Astrocyte (in vitro differentiated cells and primary cell): ENCODE results near the gene RPSA. TPM values are rescaled to one million over a fixed set of nuclear protein-coding genes. Genes with fewer than 3 reads are reported as not detected.
A peak's percentile ranks its signal among the peaks of the same experiment; 100 is the strongest.

ENCODE experiments used
- DNase-seq: peaks from one replicate; pipeline ENCODE4 v3.0.0-alpha.2; 2010; ENCODE audit warnings: low read depth
- FAIRE-seq: peaks from 2 replicates; lab custom pipeline; 2011; peaks lifted over from hg19 to GRCh38; lab: Jason Lieb, UNC
- H2AFZ ChIP-seq: 2 replicates; pipeline ENCODE4 v1.6.0; 2012; ENCODE audit warnings: low read depth, low read length, inconsistent platforms
- H3K27ac ChIP-seq: 2 replicates; pipeline ENCODE4 v1.5.1; 2011; ENCODE audit warnings: low read depth, low read length, inconsistent platforms
- H3K27me3 ChIP-seq: 2 replicates; pipeline ENCODE4 v1.6.0; 2011; ENCODE audit warnings: low read length, inconsistent platforms; ENCODE audit not compliant: insufficient read depth
- H3K36me3 ChIP-seq: 2 replicates; pipeline ENCODE4 v1.5.1; 2011; ENCODE audit warnings: low read length, inconsistent platforms; ENCODE audit not compliant: insufficient read depth
- H3K4me1 ChIP-seq: 2 replicates; pipeline ENCODE4 v1.5.1; 2011; ENCODE audit warnings: low read length, inconsistent platforms; ENCODE audit not compliant: insufficient read depth
- H3K4me2 ChIP-seq: 2 replicates; pipeline ENCODE4 v1.6.0; 2012; ENCODE audit warnings: low read length, inconsistent platforms
- H3K4me3 ChIP-seq: 2 replicates; pipeline ENCODE4 v1.5.1; 2011; ENCODE audit warnings: low read depth, mild to moderate bottlenecking, low read length, inconsistent platforms; ENCODE audit not compliant: insufficient read depth
- H3K79me2 ChIP-seq: 2 replicates; pipeline ENCODE4 v1.6.0; 2012; ENCODE audit warnings: mild to moderate bottlenecking, low read length, inconsistent platforms; ENCODE audit not compliant: insufficient read depth
- H3K9ac ChIP-seq: 2 replicates; pipeline ENCODE4 v1.6.0; 2012; ENCODE audit warnings: mild to moderate bottlenecking, low read length, inconsistent platforms
- H3K9me3 ChIP-seq: 2 replicates; pipeline ENCODE4 v1.5.1; 2012; ENCODE audit warnings: low read depth, mild to moderate bottlenecking, low read length, inconsistent platforms; ENCODE audit not compliant: insufficient read depth
- H4K20me1 ChIP-seq: 2 replicates; pipeline ENCODE4 v1.6.0; 2012; ENCODE audit warnings: low read length, inconsistent platforms; ENCODE audit not compliant: insufficient read depth
- H3K27ac Mint-ChIP-seq: one replicate; pipeline ENCODE4 v1.8.0; 2021; ENCODE audit warnings: mild to moderate bottlenecking, mixed read lengths; ENCODE audit not compliant: unreplicated experiment
- H3K27me3 Mint-ChIP-seq: one replicate; pipeline ENCODE4 v1.8.0; 2021; ENCODE audit warnings: low read depth, mixed read lengths; ENCODE audit not compliant: unreplicated experiment
- H3K36me3 Mint-ChIP-seq: one replicate; pipeline ENCODE4 v1.8.0; 2021; ENCODE audit warnings: low read depth, mixed read lengths; ENCODE audit not compliant: unreplicated experiment
- H3K4me1 Mint-ChIP-seq: one replicate; pipeline ENCODE4 v1.8.0; 2021; ENCODE audit warnings: low read depth, mixed read lengths; ENCODE audit not compliant: unreplicated experiment
- H3K4me3 Mint-ChIP-seq: one replicate; pipeline ENCODE4 v1.8.0; 2021; ENCODE audit warnings: mild to moderate bottlenecking, moderate library complexity, mixed read lengths; ENCODE audit not compliant: unreplicated experiment
- H3K9me3 Mint-ChIP-seq: one replicate; pipeline ENCODE4 v1.8.0; 2021; ENCODE audit warnings: mild to moderate bottlenecking, mixed read lengths; ENCODE audit not compliant: unreplicated experiment
- CTCF ChIP-seq: IDR thresholded peaks from 2 replicates; pipeline ENCODE4 v1.5.1; 2011; ENCODE audit warnings: low read depth, mild to moderate bottlenecking, inconsistent platforms, low read length, moderate library complexity; ENCODE audit not compliant: insufficient read depth
- EZH2 ChIP-seq: IDR thresholded peaks from 2 replicates; pipeline ENCODE4 v1.6.1; 2012; ENCODE audit warnings: mild to moderate bottlenecking, low read length, inconsistent platforms; ENCODE audit not compliant: insufficient read depth
- total RNA-seq: library from RNA; stranded (reverse); gene quantifications from 2 replicates; pipeline ENCODE4 v1.2.1, GENCODE V29; 2021

The RPSA gene
- total RNA-seq, 1 donor from 2014 or later: 1,004 TPM

DNA sequence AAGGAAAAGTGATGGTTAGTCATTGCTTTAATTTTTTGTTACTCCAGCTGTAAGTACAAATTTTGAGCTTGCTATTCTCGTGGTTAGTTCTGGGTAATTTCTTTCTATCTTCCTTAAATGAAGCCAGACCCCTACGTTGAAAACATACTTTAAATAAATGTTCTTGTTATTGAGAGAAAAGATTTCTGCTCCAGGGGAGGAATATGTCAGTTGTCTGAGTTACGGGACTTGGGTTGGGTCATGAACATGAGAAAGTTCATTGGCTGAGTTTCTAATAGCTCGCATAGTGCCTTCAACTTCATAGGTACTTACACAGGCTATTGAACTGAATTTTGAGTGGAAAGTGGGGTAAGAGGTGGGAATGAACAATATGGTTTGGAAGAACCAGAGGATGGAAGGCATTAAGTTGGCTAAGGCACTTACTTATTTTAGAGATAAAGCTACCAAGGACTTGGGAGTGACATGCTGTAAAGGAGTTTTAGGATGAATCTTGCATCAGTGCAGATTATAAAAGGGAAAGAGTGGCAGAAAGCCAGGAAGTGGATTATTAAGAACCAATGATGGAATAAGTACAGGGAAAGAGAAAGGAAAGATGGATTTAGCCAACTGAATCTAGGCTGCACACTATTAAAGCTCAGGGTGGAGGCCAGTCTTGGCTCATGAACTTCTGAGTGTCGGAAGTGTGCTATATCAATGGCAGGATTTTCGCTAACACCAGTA is 1.4 kb downstream of the RPSA start:
- H3K36me3 Mint-ChIP-seq: peaks cover 20% of the 10 kb centered on the region
- Histone ChIP-seq H4K20me1 (peaks cover 60% of the 10 kb centered on the region), H2AFZ (no peak overlapping the region), H3K27me3 (no peaks in the 10 kb centered on the region), H3K79me2 (peaks cover 48% of the 10 kb centered on the region), H3K4me3 (peak overlapping the region; percentile 99), H3K36me3 (peaks cover 46% of the 10 kb centered on the region), H3K9me3 (no peaks in the 10 kb centered on the region), H3K4me1 (peaks cover 20% of the 10 kb centered on the region), H3K4me2 (peak overlapping the region; percentile 98), H3K27ac (no peak overlapping the region), H3K9ac (peak overlapping the region; percentile 95)
- DNase-seq (no peak), FAIRE-seq (no peak)
- H3K27me3 Mint-ChIP-seq: no peaks in the 10 kb centered on the region
- peak overlapping the region; percentile 93 for H3K4me3 Mint-ChIP-seq
- H3K9me3 Mint-ChIP-seq: no peaks in the 10 kb centered on the region
- peaks cover 26% of the 10 kb centered on the region for H3K4me1 Mint-ChIP-seq
- TF ChIP-seq CTCF (no peak), EZH2 (no peak)
- H3K27ac Mint-ChIP-seq: peak overlapping the region; percentile 63

GRCh38 chr3:39408493-39409372 is 2.2 kb downstream of the RPSA start:
- FAIRE-seq (no peak), DNase-seq (no peak)
- peaks cover 68% of the 10 kb centered on the region for H4K20me1 ChIP-seq
- peaks cover 54% of the 10 kb centered on the region for H3K36me3 ChIP-seq
- H3K27ac ChIP-seq: no peak overlapping the region
- Mint-ChIP-seq H3K27me3 (no peaks in the 10 kb centered on the region), H3K36me3 (peaks cover 21% of the 10 kb centered on the region), H3K4me1 (peaks cover 28% of the 10 kb centered on the region), H3K27ac (no peak overlapping the region), H3K9me3 (no peaks in the 10 kb centered on the region), H3K4me3 (peak overlapping the region; percentile 93)
- peak overlapping the region; percentile 98 for H3K4me2 ChIP-seq
- TF ChIP-seq EZH2 (no peak), CTCF (no peak)
- H3K27me3 ChIP-seq: no peaks in the 10 kb centered on the region
- no peak overlapping the region for H2AFZ ChIP-seq
- peak overlapping the region; percentile 95 for H3K9ac ChIP-seq
- peaks cover 48% of the 10 kb centered on the region for H3K79me2 ChIP-seq
- peak overlapping the region; percentile 99 for H3K4me3 ChIP-seq
- peaks cover 20% of the 10 kb centered on the region for H3K4me1 ChIP-seq
- H3K9me3 ChIP-seq: no peaks in the 10 kb centered on the region
